Measurements from ENCODE around the gene CD47.

The CD47 gene

DNA sequence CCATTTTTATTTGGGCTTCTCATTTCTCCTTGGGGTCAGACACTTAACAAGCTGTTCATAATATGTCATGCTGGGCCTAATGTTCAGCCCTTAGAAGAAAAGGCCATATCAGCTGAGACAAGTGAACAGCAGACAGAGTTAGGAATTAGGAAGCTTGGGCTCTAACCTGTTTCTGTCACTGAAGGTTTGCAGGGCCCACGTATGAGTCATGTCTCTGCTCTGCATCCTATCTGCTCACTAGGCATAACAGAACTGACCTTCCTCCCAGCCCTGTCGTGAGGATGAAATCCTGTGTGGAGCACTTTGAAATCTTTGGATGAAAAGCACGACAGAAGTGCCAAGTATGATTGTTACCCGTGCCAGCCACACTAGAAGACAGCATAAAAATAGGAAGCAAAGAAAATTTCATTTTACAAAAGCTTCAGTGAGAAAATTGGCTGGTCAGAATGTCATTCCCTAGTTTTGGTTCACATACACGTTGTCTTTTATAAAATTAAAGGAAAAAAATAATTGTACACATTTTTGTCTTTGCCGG, 26.5 kb upstream of the CD47 start:
- H3F3A ChIP-seq (ENCODE audit: low read depth) = no peaks in the 10 kb centered on the region
- no peaks in the 10 kb centered on the region for H4K20me1 ChIP-seq (ENCODE audit: insufficient read depth, low read length, poor library complexity, severe bottlenecking)

DNA sequence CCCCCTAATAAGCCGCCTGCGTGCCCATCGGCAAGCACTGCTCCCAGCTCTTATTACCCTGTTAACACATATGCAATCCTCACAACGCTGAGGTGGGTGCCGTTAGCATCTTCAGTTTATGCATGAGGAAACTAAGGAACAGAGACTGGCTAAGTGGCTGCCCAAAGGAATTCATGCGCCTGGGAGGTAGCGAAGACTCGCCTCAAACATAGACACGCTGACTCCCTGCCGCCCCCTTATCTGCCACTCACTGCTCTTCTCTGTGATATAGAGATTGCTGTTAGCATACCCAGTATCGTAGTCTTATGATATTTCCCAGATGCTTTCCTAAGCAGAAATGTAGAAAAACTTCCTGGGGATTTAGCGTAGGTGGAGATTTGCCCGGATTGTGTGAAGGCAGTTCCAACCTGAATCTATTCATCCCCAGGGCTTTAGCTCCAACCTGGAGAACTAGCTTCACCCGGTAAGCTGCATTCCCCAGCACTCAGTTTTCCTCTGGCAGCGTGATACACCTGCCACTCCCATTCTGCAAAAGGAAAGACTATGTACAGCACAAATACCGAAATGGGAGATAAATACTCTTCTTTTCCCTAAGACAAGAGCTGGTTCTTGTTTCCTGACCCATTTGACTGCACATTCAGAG, 23.7 kb upstream of the CD47 start:
- TF ChIP-seq, protein P1, sequence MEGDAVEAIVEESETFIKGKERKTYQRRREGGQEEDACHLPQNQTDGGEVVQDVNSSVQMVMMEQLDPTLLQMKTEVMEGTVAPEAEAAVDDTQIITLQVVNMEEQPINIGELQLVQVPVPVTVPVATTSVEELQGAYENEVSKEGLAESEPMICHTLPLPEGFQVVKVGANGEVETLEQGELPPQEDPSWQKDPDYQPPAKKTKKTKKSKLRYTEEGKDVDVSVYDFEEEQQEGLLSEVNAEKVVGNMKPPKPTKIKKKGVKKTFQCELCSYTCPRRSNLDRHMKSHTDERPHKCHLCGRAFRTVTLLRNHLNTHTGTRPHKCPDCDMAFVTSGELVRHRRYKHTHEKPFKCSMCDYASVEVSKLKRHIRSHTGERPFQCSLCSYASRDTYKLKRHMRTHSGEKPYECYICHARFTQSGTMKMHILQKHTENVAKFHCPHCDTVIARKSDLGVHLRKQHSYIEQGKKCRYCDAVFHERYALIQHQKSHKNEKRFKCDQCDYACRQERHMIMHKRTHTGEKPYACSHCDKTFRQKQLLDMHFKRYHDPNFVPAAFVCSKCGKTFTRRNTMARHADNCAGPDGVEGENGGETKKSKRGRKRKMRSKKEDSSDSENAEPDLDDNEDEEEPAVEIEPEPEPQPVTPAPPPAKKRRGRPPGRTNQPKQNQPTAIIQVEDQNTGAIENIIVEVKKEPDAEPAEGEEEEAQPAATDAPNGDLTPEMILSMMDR (conservative IDR thresholded peaks at IDR 0.05; ENCODE audit: low read length) = no peak
- TF ChIP-seq EZH2phosphoT487 (IDR thresholded peaks at IDR 0.05; ENCODE audit: borderline replicate concordance) = no peak
- H3K4me1 ChIP-seq (ENCODE audit: insufficient read depth, low read length, poor library complexity, severe bottlenecking) = peaks cover 28% of the 10 kb centered on the region
- no peak overlapping the region for H3K4me2 ChIP-seq (ENCODE audit: low read depth, low read length, poor library complexity, severe bottlenecking)
- H2AFZ ChIP-seq (ENCODE audit: low read length) = no peak overlapping the region
- H3F3A ChIP-seq (ENCODE audit: low read depth) = no peaks in the 10 kb centered on the region
- H3K27me3 ChIP-seq (ENCODE audit: insufficient read depth, low read length, poor library complexity, severe bottlenecking) = no peaks in the 10 kb centered on the region
- H3K9me3 ChIP-seq (ENCODE audit: insufficient read depth, low read depth, low read length) = no peaks in the 10 kb centered on the region
- no peaks in the 10 kb centered on the region for H3K36me3 ChIP-seq (ENCODE audit: insufficient read depth, low read length)
- no peaks in the 10 kb centered on the region for H3K9me2 ChIP-seq (replicated peaks; ENCODE audit: low read depth, low read length)
- H3K4me3 ChIP-seq (ENCODE audit: low read length, poor library complexity, severe bottlenecking) = no peak overlapping the region
- H3K79me2 ChIP-seq (ENCODE audit: insufficient read depth, low read length) = no peaks in the 10 kb centered on the region
- H3K9ac ChIP-seq (ENCODE audit: low read depth, low read length, poor library complexity, severe bottlenecking) = no peak overlapping the region
- no peaks in the 10 kb centered on the region for H4K20me1 ChIP-seq (ENCODE audit: insufficient read depth, low read length, poor library complexity, severe bottlenecking)

More for the DNA sequence above, 26.5 kb upstream of the CD47 start:
- H3K4me2 ChIP-seq (ENCODE audit: low read depth, low read length, poor library complexity, severe bottlenecking) = peak overlapping the region; percentile 12
- no peak overlapping the region for H3K4me3 ChIP-seq (ENCODE audit: low read length, poor library complexity, severe bottlenecking)
- H3K9me3 ChIP-seq (ENCODE audit: insufficient read depth, low read depth, low read length) = no peaks in the 10 kb centered on the region
- H2AFZ ChIP-seq (ENCODE audit: low read length) = peak overlapping the region; percentile 35
- TF ChIP-seq, protein P1 (conservative IDR thresholded peaks at IDR 0.05; ENCODE audit: low read length) = no peak
- H3K9me2 ChIP-seq (replicated peaks; ENCODE audit: low read depth, low read length) = no peaks in the 10 kb centered on the region
- H3K27me3 ChIP-seq (ENCODE audit: insufficient read depth, low read length, poor library complexity, severe bottlenecking) = no peaks in the 10 kb centered on the region
- H3K4me1 ChIP-seq (ENCODE audit: insufficient read depth, low read length, poor library complexity, severe bottlenecking) = peaks cover 54% of the 10 kb centered on the region
- no peaks in the 10 kb centered on the region for H3K79me2 ChIP-seq (ENCODE audit: insufficient read depth, low read length)
- H3K9ac ChIP-seq (ENCODE audit: low read depth, low read length, poor library complexity, severe bottlenecking) = no peak overlapping the region
- H3K36me3 ChIP-seq (ENCODE audit: insufficient read depth, low read length) = no peaks in the 10 kb centered on the region

DNA sequence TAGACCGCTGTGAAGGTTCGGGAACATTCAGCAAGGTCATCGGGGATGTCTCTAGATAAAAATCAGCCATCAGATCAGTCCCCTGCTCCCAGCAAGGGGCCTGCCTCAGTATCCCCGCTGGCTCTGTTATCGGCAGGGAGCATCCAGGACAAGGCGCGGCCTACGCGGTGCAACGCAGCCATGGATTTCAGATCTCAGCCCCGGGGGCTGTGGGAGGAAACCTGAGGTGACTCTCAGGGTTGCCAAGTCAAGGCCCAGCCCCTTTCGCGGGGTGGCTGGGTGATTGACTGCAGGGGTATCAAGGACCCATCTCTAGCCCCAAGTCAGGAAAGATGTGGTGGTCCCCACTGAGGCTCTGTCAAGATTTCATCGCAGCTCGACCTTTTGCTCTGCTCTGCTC, 23.1 kb upstream of the CD47 start:
- H3K4me3 ChIP-seq (ENCODE audit: low read length, poor library complexity, severe bottlenecking) = no peak overlapping the region
- no peak for TF ChIP-seq EZH2phosphoT487 (IDR thresholded peaks at IDR 0.05; ENCODE audit: borderline replicate concordance)
- TF ChIP-seq, protein P1 (conservative IDR thresholded peaks at IDR 0.05; ENCODE audit: low read length) = no peak
- H3K9ac ChIP-seq (ENCODE audit: low read depth, low read length, poor library complexity, severe bottlenecking) = no peak overlapping the region
- no peaks in the 10 kb centered on the region for H3K9me3 ChIP-seq (ENCODE audit: insufficient read depth, low read depth, low read length)
- no peaks in the 10 kb centered on the region for H3K36me3 ChIP-seq (ENCODE audit: insufficient read depth, low read length)
- no peaks in the 10 kb centered on the region for H4K20me1 ChIP-seq (ENCODE audit: insufficient read depth, low read length, poor library complexity, severe bottlenecking)
- no peaks in the 10 kb centered on the region for H3F3A ChIP-seq (ENCODE audit: low read depth)
- H2AFZ ChIP-seq (ENCODE audit: low read length) = no peak overlapping the region
- no peaks in the 10 kb centered on the region for H3K79me2 ChIP-seq (ENCODE audit: insufficient read depth, low read length)
- H3K9me2 ChIP-seq (replicated peaks; ENCODE audit: low read depth, low read length) = no peaks in the 10 kb centered on the region
- peaks cover 22% of the 10 kb centered on the region for H3K4me1 ChIP-seq (ENCODE audit: insufficient read depth, low read length, poor library complexity, severe bottlenecking)
- no peaks in the 10 kb centered on the region for H3K27me3 ChIP-seq (ENCODE audit: insufficient read depth, low read length, poor library complexity, severe bottlenecking)
- H3K4me2 ChIP-seq (ENCODE audit: low read depth, low read length, poor library complexity, severe bottlenecking) = no peak overlapping the region

All from Loucy (cell line).